Brain microvascular endothelial cell (primary cell): Measurements from ENCODE around the gene RASGRF1.

Source experiments
- DNase-seq: peaks from one replicate; pipeline ENCODE4 v3.0.0-alpha.2; 2020
- H3K27ac ChIP-seq: fragments of 250-450 bp; sonication (Bioruptor Pico); 2 replicates; pipeline ENCODE4 v1.5.1; 2020; ENCODE audit warnings: mild to moderate bottlenecking, moderate library complexity
- H3K27me3 ChIP-seq: fragments of 250-450 bp; sonication (Bioruptor Pico); replicated peaks from 2 replicates; pipeline ENCODE4 v1.5.1; 2020; ENCODE audit warnings: mild to moderate bottlenecking
- H3K36me3 ChIP-seq: fragments of 250-450 bp; sonication (Bioruptor Pico); replicated peaks from 2 replicates; pipeline ENCODE4 v1.5.1; 2020; ENCODE audit warnings: mild to moderate bottlenecking
- H3K4me3 ChIP-seq: 2 replicates; pipeline ENCODE4 v1.5.1; 2011; ENCODE audit warnings: low read depth, mild to moderate bottlenecking, control low read depth, low read length, moderate library complexity
- CTCF ChIP-seq: IDR thresholded peaks from 2 replicates; pipeline ENCODE4 v1.5.1; 2011; ENCODE audit warnings: low read depth, mild to moderate bottlenecking, moderate library complexity, low read length, control low read depth, inconsistent platforms; ENCODE audit errors: missing control alignments
- in situ Hi-C: cut with HindIII; loops from 2 replicates; pipeline ENCODE4 v1.10.0; 2017; ENCODE audit warnings: low sequenced_read_pairs, low pct_ligation_motif_present

Gene RASGRF1

GRCh38 chr15:79037848-79038247 is 52.7 kb downstream of the RASGRF1 start:
- H3K36me3 ChIP-seq: no peaks in the 10 kb centered on the region
- TF ChIP-seq CTCF: no peak
- no peak overlapping the region for H3K27ac ChIP-seq
- in situ Hi-C loops: no loop called here
- DNase-seq: no peak
- H3K4me3 ChIP-seq: no peak overlapping the region
- peaks cover 2% of the 10 kb centered on the region for H3K27me3 ChIP-seq

- in situ Hi-C loops: no loop called here
- Histone ChIP-seq H3K27ac (no peak overlapping the region), H3K36me3 (no peaks in the 10 kb centered on the region), H3K27me3 (peaks cover 2% of the 10 kb centered on the region), H3K4me3 (no peak overlapping the region)
- no peak for DNase-seq
- TF ChIP-seq CTCF: no peak
Measured at GRCh38 chr15:79036323-79036722, 54.3 kb downstream of the RASGRF1 start.

- no peak for TF ChIP-seq CTCF
- H3K27ac ChIP-seq: no peak overlapping the region
- in situ Hi-C loops: no loop called here
- H3K4me3 ChIP-seq: no peak overlapping the region
- peaks cover 2% of the 10 kb centered on the region for H3K27me3 ChIP-seq
- H3K36me3 ChIP-seq: no peaks in the 10 kb centered on the region
- no peak for DNase-seq
Measured at GRCh38 chr15:79035814-79036213, 54.8 kb downstream of the RASGRF1 start.

- no peak overlapping the region for H3K4me3 ChIP-seq
- no peaks in the 10 kb centered on the region for H3K36me3 ChIP-seq
- H3K27ac ChIP-seq: no peak overlapping the region
- peak; percentile 9 for DNase-seq
- H3K27me3 ChIP-seq: peaks cover 2% of the 10 kb centered on the region
- in situ Hi-C loops: no loop called here
- TF ChIP-seq CTCF: peak; percentile 16
Measured at GRCh38 chr15:79035111-79035601, 55.4 kb downstream of the RASGRF1 start.

- Histone ChIP-seq H3K27ac (no peak overlapping the region), H3K36me3 (no peaks in the 10 kb centered on the region), H3K4me3 (no peak overlapping the region), H3K27me3 (peaks cover 2% of the 10 kb centered on the region)
- DNase-seq: no peak
- TF ChIP-seq CTCF: no peak
- in situ Hi-C loops: no loop called here
Measured at GRCh38 chr15:79034284-79034683, 56.3 kb downstream of the RASGRF1 start.

- TF ChIP-seq CTCF: no peak
- in situ Hi-C loops: no loop called here
- H3K27ac ChIP-seq: no peak overlapping the region
- peaks cover 2% of the 10 kb centered on the region for H3K27me3 ChIP-seq
- H3K36me3 ChIP-seq: no peaks in the 10 kb centered on the region
- H3K4me3 ChIP-seq: no peak overlapping the region
- no peak for DNase-seq
Measured at GRCh38 chr15:79032656-79033055, 57.9 kb downstream of the RASGRF1 start.
